HCT116 (cell line): ENCODE results near the gene ZNF804A. TPM values are rescaled to one million over a fixed set of nuclear protein-coding genes. Genes with fewer than 3 reads are reported as not detected.

Source experiments
- ATAC-seq: fragments of 200-7000 bp; cut with Tn5 transposase; 2 replicates; pipeline ENCODE4 v1.9.1; 2020; ENCODE audit warnings: mild to moderate bottlenecking, moderate library complexity
- BruUV-seq: library from RNA; stranded (reverse); fragments of 400-500 nt; replicated peaks from 2 replicates; lab custom pipeline; 2021; lab: Mats Ljungman, UMichigan
- CTCF ChIA-PET: fragments of 300-600 bp; sonication (Branson Sonifier 250); formaldehyde crosslinking; loops from one replicate; lab custom pipeline; 2021; ENCODE audit warnings: antibody characterized with exemption; lab: Charles Lee
- POLR2A ChIA-PET: fragments of 300-600, 350-600 bp; sonication (Branson Sonifier 250); formaldehyde crosslinking; loops from one replicate; lab custom pipeline; 2021; ENCODE audit warnings: antibody characterized with exemption; lab: Charles Lee
- RAD21 ChIA-PET, 2 experiments: fragments of 300-600 bp; sonication (Branson Sonifier 250); formaldehyde crosslinking; loops; one replicate each; lab custom pipeline; 2023; ENCODE audit warnings: low total read pairs in 2 of 2; ENCODE audit not compliant: uncharacterized antibody in 2 of 2, unreplicated experiment in 2 of 2, low non-redundant PET in 1 of 2; lab: Charles Lee
- DNase-seq: peaks from one replicate; pipeline ENCODE4 v3.0.0-alpha.2; 2010; ENCODE audit warnings: low read depth, low spot score
- H2AFZ ChIP-seq: fragments of 200-600 bp; shearing (Covaris generic), sonication (generic); 2 replicates; pipeline ENCODE4 v1.6.1; 2017; ENCODE audit warnings: low read depth, mixed run types, mixed read lengths, antibody characterized with exemption, low read length; ENCODE audit not compliant: poor library complexity, severe bottlenecking
- H3K27ac ChIP-seq: 2 replicates; pipeline ENCODE4 v1.5.1; 2012; ENCODE audit warnings: low read depth, low read length
- H3K27me3 ChIP-seq: fragments of 200-600 bp; sonication (generic); 2 replicates; pipeline ENCODE4 v1.6.1; 2016; ENCODE audit warnings: mixed run types, low read length, mixed read lengths; ENCODE audit not compliant: insufficient read depth
- H3K36me3 ChIP-seq, 2 experiments: fragments of 200-500 bp in 1 of 2; fragments of 200-600 bp in 1 of 2; sonication (Bioruptor generic) in 1 of 2; sonication (generic) in 1 of 2; 2 replicates each; pipeline versions ENCODE4 v1.5.1 to v1.6.1; 2014 to 2016; ENCODE audit warnings: low read length in 2 of 2, inconsistent platforms in 1 of 2, mixed read lengths in 1 of 2, mixed run types in 1 of 2; ENCODE audit not compliant: insufficient read depth in 2 of 2, control insufficient read depth in 1 of 2
- H3K4me1 ChIP-seq, 2 experiments: fragments of 200-600 bp in 1 of 2; sonication (generic) in 1 of 2; 2 replicates each; pipeline versions ENCODE4 v1.5.1 to v1.6.1; 2012 to 2017; ENCODE audit warnings: low read length in 2 of 2, inconsistent platforms in 1 of 2, mild to moderate bottlenecking in 1 of 2, mixed read lengths in 1 of 2, mixed run types in 1 of 2, moderate library complexity in 1 of 2; ENCODE audit not compliant: insufficient read depth in 2 of 2, control insufficient read depth in 1 of 2
- H3K4me2 ChIP-seq: fragments of 200-600 bp; sonication (generic); 2 replicates; pipeline ENCODE4 v1.6.1; 2017; ENCODE audit warnings: mixed run types, low read length, mixed read lengths
- H3K4me3 ChIP-seq, 2 experiments: fragments of 200-600 bp in 1 of 2; sonication (generic) in 1 of 2; replicated peaks in 1 of 2; 2 replicates each; pipeline ENCODE4 v1.5.1; 2011 to 2016; ENCODE audit warnings: low read length in 2 of 2, control low read depth in 1 of 2, low read depth in 1 of 2, mild to moderate bottlenecking in 1 of 2, mixed read lengths in 1 of 2, mixed run types in 1 of 2
- H3K79me2 ChIP-seq: fragments of 200-600 bp; sonication (generic); 2 replicates; pipeline ENCODE4 v1.6.1; 2017; ENCODE audit warnings: mild to moderate bottlenecking, mixed run types, low read length, moderate library complexity, mixed read lengths; ENCODE audit not compliant: insufficient read depth
- H3K9ac ChIP-seq: fragments of 200-600 bp; sonication (generic); 2 replicates; pipeline ENCODE4 v1.6.1; 2016; ENCODE audit warnings: low read length, mixed read lengths
- H3K9me2 ChIP-seq: fragments of 200-600 bp; sonication (generic), shearing (Covaris generic); 2 replicates; pipeline ENCODE4 v1.6.1; 2017; ENCODE audit warnings: mixed run types, mild to moderate bottlenecking, moderate library complexity; ENCODE audit not compliant: insufficient read depth
- H3K9me3 ChIP-seq, 2 experiments: fragments of 200-500 bp in 1 of 2; fragments of 200-600 bp in 1 of 2; sonication (Bioruptor generic) in 1 of 2; sonication (generic) in 1 of 2; 2 replicates each; pipeline ENCODE4 v1.6.1; 2014 to 2017; ENCODE audit warnings: low read length in 2 of 2, mixed read lengths in 2 of 2, inconsistent platforms in 1 of 2, low read depth in 1 of 2, mild to moderate bottlenecking in 1 of 2, mixed run types in 1 of 2, moderate library complexity in 1 of 2; ENCODE audit not compliant: control insufficient read depth in 1 of 2, insufficient read depth in 1 of 2
- H4K20me1 ChIP-seq: fragments of 200-600 bp; sonication (generic), shearing (Covaris generic); 2 replicates; pipeline ENCODE4 v1.6.1; 2017; ENCODE audit warnings: mixed run types, mild to moderate bottlenecking, moderate library complexity; ENCODE audit not compliant: insufficient read depth
- CEBPB ChIP-seq: IDR thresholded peaks from 2 replicates; pipeline ENCODE4 v1.6.1; 2012; ENCODE audit warnings: low read depth
- ELF1 ChIP-seq: IDR thresholded peaks from 2 replicates; pipeline ENCODE4 v1.6.1; 2012; ENCODE audit warnings: low read depth, borderline replicate concordance
- EZH2 ChIP-seq: fragments of 200-600 bp; sonication (generic); IDR thresholded peaks from 2 replicates; pipeline ENCODE4 v1.6.1; 2017; ENCODE audit warnings: antibody characterized with exemption, mixed run types
- EZH2phosphoT487 ChIP-seq: fragments of 200-600 bp; IDR thresholded peaks from 2 replicates; pipeline ENCODE4 v1.6.1; 2018; ENCODE audit warnings: antibody characterized with exemption, borderline replicate concordance
- FOSL1 ChIP-seq: IDR thresholded peaks from 2 replicates; pipeline ENCODE4 v1.6.1; 2012; ENCODE audit warnings: low read depth
- POLR2A ChIP-seq: IDR thresholded peaks from 2 replicates; pipeline ENCODE4 v1.7.0; 2011; ENCODE audit warnings: borderline replicate concordance; ENCODE audit not compliant: insufficient read depth, insufficient read length; ENCODE audit errors: extremely low read depth
- POLR2AphosphoS5 ChIP-seq: IDR thresholded peaks from 2 replicates; pipeline ENCODE4 v1.6.1; 2011; ENCODE audit warnings: mild to moderate bottlenecking, low read depth, low read length, moderate library complexity
- SIN3A ChIP-seq: IDR thresholded peaks from 2 replicates; pipeline ENCODE4 v1.6.1; 2012; ENCODE audit warnings: low read depth
- SP1 ChIP-seq: IDR thresholded peaks from 2 replicates; pipeline ENCODE4 v1.6.1; 2012; ENCODE audit warnings: low read depth
- TCF7L2 ChIP-seq: IDR thresholded peaks from 2 replicates; pipeline ENCODE4 v1.7.0; 2011; ENCODE audit warnings: borderline replicate concordance, inconsistent platforms; ENCODE audit not compliant: insufficient read depth, insufficient read length; ENCODE audit errors: extremely low read depth
- YY1 ChIP-seq: IDR thresholded peaks from 2 replicates; pipeline ENCODE4 v1.6.1; 2011; ENCODE audit warnings: low read length, low read depth, moderate library complexity, mild to moderate bottlenecking; ENCODE audit not compliant: insufficient replicate concordance; ENCODE audit errors: extremely low read depth
- ZFX ChIP-seq: fragments of 450-650 bp; IDR thresholded peaks from 2 replicates; pipeline ENCODE4 v1.6.1; 2017
- ZNF274 ChIP-seq: fragments of 200-500 bp; sonication (Bioruptor generic); IDR thresholded peaks from 2 replicates; pipeline ENCODE4 v1.6.1; 2014; ENCODE audit warnings: mild to moderate bottlenecking, low read depth, low read length, inconsistent platforms
- intact Hi-C: fragments of 100-400 bp; cut with micrococcal nuclease; formaldehyde crosslinking; loops from 2 replicates; pipeline ENCODE4 v1.10.0; 2022
- total RNA-seq: library from RNA; stranded (reverse); gene quantifications from one replicate; pipeline ENCODE4 v1.2.1, GENCODE V29; 2021; ENCODE audit not compliant: unreplicated experiment
- TF ChIP-seq, protein P1 (sequence below): IDR thresholded peaks from 2 replicates; pipeline ENCODE4 v1.6.1; 2012; ENCODE audit warnings: low read depth
- TF ChIP-seq, protein P2 (sequence below): IDR thresholded peaks from 2 replicates; pipeline ENCODE4 v1.6.1; 2012
- TF ChIP-seq, protein P3 (sequence below), 3 experiments: fragments of 200-600 bp in 1 of 3; sonication (generic) in 1 of 3; IDR thresholded peaks in 2 of 3; conservative IDR thresholded peaks in 1 of 3; 2 replicates each; pipeline ENCODE4 v1.5.1; 2012 to 2017; ENCODE audit warnings: low read depth in 2 of 3, low read length in 2 of 3, antibody characterized with exemption in 1 of 3, borderline replicate concordance in 1 of 3, control low read depth in 1 of 3, mild to moderate bottlenecking in 1 of 3, mixed read lengths in 1 of 3, mixed run types in 1 of 3, moderate library complexity in 1 of 3; ENCODE audit not compliant: insufficient read depth in 1 of 3
- TF ChIP-seq, protein P4 (sequence below): IDR thresholded peaks from 2 replicates; pipeline ENCODE4 v1.6.1; 2011; ENCODE audit warnings: mild to moderate bottlenecking, low read length, moderate library complexity; ENCODE audit not compliant: insufficient replicate concordance; ENCODE audit errors: extremely low read depth

ZNF804A gene
- total RNA-seq, 1 experiment from 2014 or later = 0.61 TPM

DNA sequence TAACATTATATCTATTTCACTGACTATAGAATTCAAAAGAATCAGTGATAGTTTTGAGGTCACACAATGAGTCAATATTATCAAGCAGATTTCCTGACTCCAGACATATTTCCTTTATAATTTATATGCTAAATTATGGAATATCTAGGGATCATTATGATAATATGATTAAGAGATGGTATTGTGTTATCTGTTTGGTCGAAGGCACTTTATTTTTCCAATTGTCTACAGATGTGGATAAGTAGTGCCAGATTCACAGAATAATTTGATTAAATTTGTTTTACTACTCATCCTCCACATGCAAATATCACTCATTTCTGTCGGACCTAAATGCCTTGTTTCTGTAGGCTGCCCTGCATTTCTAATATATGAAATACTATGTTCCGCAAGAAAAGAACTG is 4.4 kb downstream of the ZNF804A start:
- H3K4me3 ChIP-seq = no peak overlapping the region
- no TSS peak for BruUV-seq

More for the DNA sequence above, 4.4 kb downstream of the ZNF804A start:
- Histone ChIP-seq H4K20me1 (0 out of 2 replicates have a peak, but pooled peaks cover 3% of the 10 kb centered on the region), H2AFZ (no peak overlapping the region), H3K9ac (no peak overlapping the region), H3K4me2 (no peak overlapping the region), H3K9me2 (no peaks in the 10 kb centered on the region), H3K4me1 (peaks cover 0 to 9% of the 10 kb centered on the region in 2 experiments; a peak in 1 of 4 replicates), H3K79me2 (peaks cover 17% of the 10 kb centered on the region; the same call in 1 of the 2 replicates), H3K9me3 (no peaks in the 10 kb centered on the region), H3K36me3 (no peaks in the 10 kb centered on the region), H3K27ac (no peak overlapping the region), H3K27me3 (no peaks in the 10 kb centered on the region)
- CTCF ChIA-PET = no interaction called here
- ATAC-seq (no peak), DNase-seq (no peak)
- intact Hi-C loops = no loop called here
- TF ChIP-seq, protein P1, sequence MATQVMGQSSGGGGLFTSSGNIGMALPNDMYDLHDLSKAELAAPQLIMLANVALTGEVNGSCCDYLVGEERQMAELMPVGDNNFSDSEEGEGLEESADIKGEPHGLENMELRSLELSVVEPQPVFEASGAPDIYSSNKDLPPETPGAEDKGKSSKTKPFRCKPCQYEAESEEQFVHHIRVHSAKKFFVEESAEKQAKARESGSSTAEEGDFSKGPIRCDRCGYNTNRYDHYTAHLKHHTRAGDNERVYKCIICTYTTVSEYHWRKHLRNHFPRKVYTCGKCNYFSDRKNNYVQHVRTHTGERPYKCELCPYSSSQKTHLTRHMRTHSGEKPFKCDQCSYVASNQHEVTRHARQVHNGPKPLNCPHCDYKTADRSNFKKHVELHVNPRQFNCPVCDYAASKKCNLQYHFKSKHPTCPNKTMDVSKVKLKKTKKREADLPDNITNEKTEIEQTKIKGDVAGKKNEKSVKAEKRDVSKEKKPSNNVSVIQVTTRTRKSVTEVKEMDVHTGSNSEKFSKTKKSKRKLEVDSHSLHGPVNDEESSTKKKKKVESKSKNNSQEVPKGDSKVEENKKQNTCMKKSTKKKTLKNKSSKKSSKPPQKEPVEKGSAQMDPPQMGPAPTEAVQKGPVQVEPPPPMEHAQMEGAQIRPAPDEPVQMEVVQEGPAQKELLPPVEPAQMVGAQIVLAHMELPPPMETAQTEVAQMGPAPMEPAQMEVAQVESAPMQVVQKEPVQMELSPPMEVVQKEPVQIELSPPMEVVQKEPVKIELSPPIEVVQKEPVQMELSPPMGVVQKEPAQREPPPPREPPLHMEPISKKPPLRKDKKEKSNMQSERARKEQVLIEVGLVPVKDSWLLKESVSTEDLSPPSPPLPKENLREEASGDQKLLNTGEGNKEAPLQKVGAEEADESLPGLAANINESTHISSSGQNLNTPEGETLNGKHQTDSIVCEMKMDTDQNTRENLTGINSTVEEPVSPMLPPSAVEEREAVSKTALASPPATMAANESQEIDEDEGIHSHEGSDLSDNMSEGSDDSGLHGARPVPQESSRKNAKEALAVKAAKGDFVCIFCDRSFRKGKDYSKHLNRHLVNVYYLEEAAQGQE = no peak
- TF ChIP-seq, protein P2, sequence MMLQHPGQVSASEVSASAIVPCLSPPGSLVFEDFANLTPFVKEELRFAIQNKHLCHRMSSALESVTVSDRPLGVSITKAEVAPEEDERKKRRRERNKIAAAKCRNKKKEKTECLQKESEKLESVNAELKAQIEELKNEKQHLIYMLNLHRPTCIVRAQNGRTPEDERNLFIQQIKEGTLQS = no peak
- TF ChIP-seq ELF1 = no peak
- no peak for TF ChIP-seq YY1
- TF ChIP-seq, protein P3, sequence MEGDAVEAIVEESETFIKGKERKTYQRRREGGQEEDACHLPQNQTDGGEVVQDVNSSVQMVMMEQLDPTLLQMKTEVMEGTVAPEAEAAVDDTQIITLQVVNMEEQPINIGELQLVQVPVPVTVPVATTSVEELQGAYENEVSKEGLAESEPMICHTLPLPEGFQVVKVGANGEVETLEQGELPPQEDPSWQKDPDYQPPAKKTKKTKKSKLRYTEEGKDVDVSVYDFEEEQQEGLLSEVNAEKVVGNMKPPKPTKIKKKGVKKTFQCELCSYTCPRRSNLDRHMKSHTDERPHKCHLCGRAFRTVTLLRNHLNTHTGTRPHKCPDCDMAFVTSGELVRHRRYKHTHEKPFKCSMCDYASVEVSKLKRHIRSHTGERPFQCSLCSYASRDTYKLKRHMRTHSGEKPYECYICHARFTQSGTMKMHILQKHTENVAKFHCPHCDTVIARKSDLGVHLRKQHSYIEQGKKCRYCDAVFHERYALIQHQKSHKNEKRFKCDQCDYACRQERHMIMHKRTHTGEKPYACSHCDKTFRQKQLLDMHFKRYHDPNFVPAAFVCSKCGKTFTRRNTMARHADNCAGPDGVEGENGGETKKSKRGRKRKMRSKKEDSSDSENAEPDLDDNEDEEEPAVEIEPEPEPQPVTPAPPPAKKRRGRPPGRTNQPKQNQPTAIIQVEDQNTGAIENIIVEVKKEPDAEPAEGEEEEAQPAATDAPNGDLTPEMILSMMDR (IDR thresholded peaks at IDR 0.05 in 2 of 3, conservative IDR thresholded peaks at IDR 0.05 in 1 of 3; ENCODE audit: borderline replicate concordance in 1 of 3, insufficient read depth in 1 of 3, low read depth in 2 of 3, low read length in 2 of 3) = no peak
- TF ChIP-seq EZH2phosphoT487 = no peak
- no peak for TF ChIP-seq POLR2AphosphoS5
- no peak for TF ChIP-seq SIN3A
- TF ChIP-seq, protein P4, sequence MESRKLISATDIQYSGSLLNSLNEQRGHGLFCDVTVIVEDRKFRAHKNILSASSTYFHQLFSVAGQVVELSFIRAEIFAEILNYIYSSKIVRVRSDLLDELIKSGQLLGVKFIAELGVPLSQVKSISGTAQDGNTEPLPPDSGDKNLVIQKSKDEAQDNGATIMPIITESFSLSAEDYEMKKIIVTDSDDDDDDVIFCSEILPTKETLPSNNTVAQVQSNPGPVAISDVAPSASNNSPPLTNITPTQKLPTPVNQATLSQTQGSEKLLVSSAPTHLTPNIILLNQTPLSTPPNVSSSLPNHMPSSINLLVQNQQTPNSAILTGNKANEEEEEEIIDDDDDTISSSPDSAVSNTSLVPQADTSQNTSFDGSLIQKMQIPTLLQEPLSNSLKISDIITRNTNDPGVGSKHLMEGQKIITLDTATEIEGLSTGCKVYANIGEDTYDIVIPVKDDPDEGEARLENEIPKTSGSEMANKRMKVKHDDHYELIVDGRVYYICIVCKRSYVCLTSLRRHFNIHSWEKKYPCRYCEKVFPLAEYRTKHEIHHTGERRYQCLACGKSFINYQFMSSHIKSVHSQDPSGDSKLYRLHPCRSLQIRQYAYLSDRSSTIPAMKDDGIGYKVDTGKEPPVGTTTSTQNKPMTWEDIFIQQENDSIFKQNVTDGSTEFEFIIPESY = no peak
- TF ChIP-seq SP1 = no peak
- TF ChIP-seq POLR2A = no peak
- TF ChIP-seq ZFX = no peak
- TF ChIP-seq FOSL1 = no peak
- TF ChIP-seq ZNF274 = no peak
- TF ChIP-seq TCF7L2 = no peak
- no peak for TF ChIP-seq EZH2
- TF ChIP-seq CEBPB = no peak
- RAD21 ChIA-PET = no interaction called here
- POLR2A ChIA-PET = no interaction called here
